HEK293T (cell line): Measurements from ENCODE around the gene MAFF.

ENCODE experiments used
- FOXA1 ChIP-seq: fragments of 450-650 bp; IDR thresholded peaks from 2 replicates; pipeline ENCODE4 v1.6.1; 2016; ENCODE audit warnings: mild to moderate bottlenecking
- FOXM1 ChIP-seq: fragments of 450-650 bp; IDR thresholded peaks from 2 replicates; pipeline ENCODE4 v1.6.1; 2017; ENCODE audit warnings: mild to moderate bottlenecking, borderline replicate concordance
- HDGF ChIP-seq: fragments of 450-650 bp; IDR thresholded peaks from 2 replicates; pipeline ENCODE4 v1.6.1; 2017; ENCODE audit warnings: antibody characterized with exemption, borderline replicate concordance
- SP1 ChIP-seq: fragments of 450-650 bp; IDR thresholded peaks from 2 replicates; pipeline ENCODE4 v1.6.1; 2017

GRCh38 chr22:38201711-38202436 is at the start of gene MAFF:
- TF ChIP-seq FOXM1 (0 out of 2 replicates have a peak, but pooled peaks have one; percentile 23), FOXA1 (no peak), HDGF (no peak), SP1 (no peak)
